Measurements from ENCODE around the gene EHD4.

The EHD4 gene

DNA sequence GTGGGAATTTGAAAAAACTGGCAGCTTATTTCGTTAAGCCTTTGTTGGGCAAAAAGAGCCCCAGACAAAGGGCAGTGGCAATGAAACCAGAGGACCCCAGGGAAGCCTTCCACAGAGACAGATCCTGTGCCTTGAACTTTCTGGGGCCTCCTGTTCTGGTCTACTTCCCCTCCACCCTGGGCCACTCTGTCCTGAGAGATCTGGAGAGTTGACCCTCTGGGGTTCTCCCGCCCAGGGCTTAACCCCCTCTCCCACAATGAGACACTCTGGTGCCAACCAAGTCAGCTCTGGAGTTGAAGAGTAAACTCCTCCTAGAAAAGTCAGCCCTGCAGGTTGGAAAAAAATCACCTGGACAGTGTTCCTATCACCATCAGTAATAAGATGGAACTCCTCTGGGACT is 20.8 kb downstream of the EHD4 start:
- no peak overlapping the region for H3K4me3 Mint-ChIP-seq
- peaks cover 8% of the 10 kb centered on the region for H3K36me3 Mint-ChIP-seq
- H3K4me1 Mint-ChIP-seq = peaks cover 5% of the 10 kb centered on the region
- CTCF ChIA-PET = interaction anchor here (1.7 kb wide), 1 partner anchor 16 kb away, joined by 3 read pairs; no protein-coding TSS in a partner anchor
- H3K9me3 Mint-ChIP-seq = no peaks in the 10 kb centered on the region
- no peak overlapping the region for H3K27ac Mint-ChIP-seq
- H3K27me3 Mint-ChIP-seq = no peaks in the 10 kb centered on the region
- no peak for DNase-seq

DNA sequence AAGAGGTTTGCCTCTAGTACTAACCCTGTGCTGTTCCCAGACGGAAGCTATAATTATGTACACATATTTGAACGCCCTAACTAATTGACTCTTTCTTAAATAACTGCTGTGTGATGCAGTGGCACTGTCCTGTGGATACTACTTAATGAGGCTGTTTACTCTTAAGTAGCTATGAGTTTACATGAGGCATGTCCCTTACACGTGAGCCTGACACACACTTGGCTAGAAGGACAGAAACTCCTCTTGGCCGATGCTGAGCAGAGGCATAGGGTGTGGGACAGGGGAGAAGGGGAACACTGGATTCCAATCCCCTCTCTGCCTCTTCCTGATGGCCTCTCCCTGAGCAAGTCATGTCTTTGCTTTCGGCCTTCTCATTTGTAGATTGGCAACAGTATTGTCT is 21.9 kb downstream of the EHD4 start:
- Mint-ChIP-seq H3K9me3 (no peaks in the 10 kb centered on the region), H3K36me3 (peaks cover 8% of the 10 kb centered on the region), H3K27me3 (no peaks in the 10 kb centered on the region), H3K4me1 (peaks cover 4% of the 10 kb centered on the region), H3K27ac (no peak overlapping the region), H3K4me3 (no peak overlapping the region)
- CTCF ChIA-PET = interaction anchor here (1.1 kb wide), 1 partner anchor 9 kb away, joined by 3 read pairs; no protein-coding TSS in a partner anchor
- DNase-seq = no peak

- Mint-ChIP-seq H3K9me3 (no peaks in the 10 kb centered on the region), H3K27ac (no peak overlapping the region), H3K4me3 (no peak overlapping the region), H3K36me3 (peaks cover 10% of the 10 kb centered on the region), H3K27me3 (no peaks in the 10 kb centered on the region), H3K4me1 (peaks cover 4% of the 10 kb centered on the region)
- CTCF ChIA-PET = interaction anchor here (1.1 kb wide), 1 partner anchor 9 kb away, joined by 3 read pairs; no protein-coding TSS in a partner anchor
- no peak for DNase-seq
These were observed 22.3 kb downstream of the EHD4 start for GRCh38 chr15:41950127-41950483.

- CTCF ChIA-PET = interaction anchor here (1.1 kb wide), 1 partner anchor 8 kb away, joined by 3 read pairs; no protein-coding TSS in a partner anchor
- Mint-ChIP-seq H3K9me3 (no peaks in the 10 kb centered on the region), H3K4me3 (no peak overlapping the region), H3K27me3 (no peaks in the 10 kb centered on the region), H3K36me3 (peaks cover 11% of the 10 kb centered on the region), H3K4me1 (peaks cover 4% of the 10 kb centered on the region), H3K27ac (no peak overlapping the region)
- DNase-seq = no peak
These were observed 22.8 kb downstream of the EHD4 start for GRCh38 chr15:41949401-41950126.

- no peak for DNase-seq
- CTCF ChIA-PET = no interaction called here
- H3K27me3 Mint-ChIP-seq = no peaks in the 10 kb centered on the region
- H3K27ac Mint-ChIP-seq = no peak overlapping the region
- H3K4me3 Mint-ChIP-seq = no peak overlapping the region
- peaks cover 4% of the 10 kb centered on the region for H3K4me1 Mint-ChIP-seq
- peaks cover 11% of the 10 kb centered on the region for H3K36me3 Mint-ChIP-seq
- H3K9me3 Mint-ChIP-seq = no peaks in the 10 kb centered on the region
These were observed 23.9 kb downstream of the EHD4 start for GRCh38 chr15:41948490-41948889.

DNA sequence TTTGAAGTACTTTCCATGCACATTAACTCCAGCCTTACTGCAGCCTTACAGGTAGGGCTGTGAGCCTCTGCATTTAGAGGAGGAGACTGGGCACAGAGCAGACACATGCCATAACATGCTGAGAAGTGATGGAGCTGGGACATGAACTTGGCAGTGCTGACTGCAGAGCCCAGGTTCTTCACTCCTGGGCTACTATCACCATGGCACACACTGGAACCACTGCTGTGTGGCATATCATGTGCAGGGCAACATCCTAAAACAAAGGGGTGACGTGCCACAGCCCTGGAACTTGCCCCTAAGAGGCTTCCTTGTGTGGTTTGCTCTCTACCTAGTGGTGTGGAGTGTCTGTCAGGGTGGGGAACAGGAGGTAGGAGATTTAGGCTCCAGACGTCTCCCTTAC is 25.4 kb downstream of the EHD4 start:
- DNase-seq = no peak
- Mint-ChIP-seq H3K36me3 (peaks cover 10% of the 10 kb centered on the region), H3K4me3 (no peak overlapping the region), H3K9me3 (no peaks in the 10 kb centered on the region), H3K4me1 (peaks cover 7% of the 10 kb centered on the region), H3K27ac (no peak overlapping the region), H3K27me3 (no peaks in the 10 kb centered on the region)
- CTCF ChIA-PET = no interaction called here

DNA sequence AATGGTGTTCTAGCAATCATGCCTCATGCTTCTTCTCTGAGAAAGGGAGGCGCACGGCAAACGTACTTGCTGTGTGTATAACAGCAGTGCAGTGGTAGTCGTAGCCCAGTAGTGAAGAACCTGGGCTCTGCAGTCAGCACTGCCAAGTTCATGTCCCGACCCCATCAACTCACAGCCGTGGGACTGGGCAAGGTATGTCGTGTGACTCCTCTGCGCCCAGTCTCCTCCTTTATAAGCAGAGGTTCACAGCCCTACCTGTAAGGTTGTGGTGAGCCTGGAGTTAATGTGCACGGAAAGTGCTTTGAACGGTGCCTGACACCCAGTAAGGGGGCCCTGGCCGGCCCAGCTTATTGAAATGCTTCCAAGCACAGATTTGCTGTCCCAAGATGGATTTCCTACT is 26.6 kb downstream of the EHD4 start:
- CTCF ChIA-PET = no interaction called here
- H3K9me3 Mint-ChIP-seq = no peaks in the 10 kb centered on the region
- H3K4me1 Mint-ChIP-seq = peaks cover 14% of the 10 kb centered on the region
- no peak overlapping the region for H3K27ac Mint-ChIP-seq
- no peak for DNase-seq
- H3K4me3 Mint-ChIP-seq = no peak overlapping the region
- peaks cover 12% of the 10 kb centered on the region for H3K36me3 Mint-ChIP-seq
- H3K27me3 Mint-ChIP-seq = no peaks in the 10 kb centered on the region

- no peak for DNase-seq
- Mint-ChIP-seq H3K27me3 (no peaks in the 10 kb centered on the region), H3K27ac (no peak overlapping the region), H3K36me3 (peaks cover 17% of the 10 kb centered on the region), H3K4me1 (peaks cover 19% of the 10 kb centered on the region), H3K9me3 (no peaks in the 10 kb centered on the region), H3K4me3 (no peak overlapping the region)
- CTCF ChIA-PET = no interaction called here
These were observed 27.1 kb downstream of the EHD4 start for GRCh38 chr15:41945221-41945620.

DNA sequence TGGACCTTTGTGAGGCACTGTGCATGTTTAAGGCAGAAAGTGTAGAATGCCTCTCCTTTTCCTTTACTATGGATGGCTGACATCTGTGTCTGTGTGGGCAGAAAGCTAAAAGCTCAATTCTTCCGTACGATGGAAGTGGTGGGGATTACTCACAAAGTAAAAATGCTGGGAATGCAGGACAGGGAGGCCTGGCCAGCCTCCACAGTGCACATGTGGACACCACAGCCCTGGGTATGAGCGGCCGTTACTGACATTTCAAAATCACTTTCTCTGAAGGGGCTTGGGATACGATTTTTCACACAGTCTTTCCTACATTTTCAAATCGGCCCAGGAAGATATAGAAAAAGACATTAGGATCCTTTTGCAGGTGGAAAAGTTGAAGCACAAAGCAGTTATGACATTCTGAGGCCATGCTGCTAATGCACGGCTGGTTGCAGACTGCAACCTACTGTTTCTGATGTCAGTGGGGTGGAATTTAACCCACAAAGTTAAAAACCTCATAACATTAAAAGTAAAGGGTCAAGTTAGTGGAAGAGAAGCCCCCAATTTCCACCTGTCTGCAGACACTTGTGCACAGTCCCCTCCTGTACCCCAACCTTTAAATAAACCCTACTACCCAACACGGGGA is 27.9 kb downstream of the EHD4 start:
- Mint-ChIP-seq H3K36me3 (peaks cover 18% of the 10 kb centered on the region), H3K27ac (no peak overlapping the region)
- CTCF ChIA-PET = no interaction called here

GRCh38 chr15:41943543-41944312 is 28.6 kb downstream of the EHD4 start:
- Mint-ChIP-seq H3K9me3 (no peaks in the 10 kb centered on the region), H3K36me3 (peaks cover 18% of the 10 kb centered on the region), H3K4me1 (peaks cover 24% of the 10 kb centered on the region), H3K4me3 (no peak overlapping the region), H3K27ac (no peak overlapping the region), H3K27me3 (no peaks in the 10 kb centered on the region)
- CTCF ChIA-PET = no interaction called here
- no peak for DNase-seq

More for the DNA sequence above, 27.9 kb downstream of the EHD4 start:
- H3K9me3 Mint-ChIP-seq = no peaks in the 10 kb centered on the region
- H3K4me1 Mint-ChIP-seq = peaks cover 22% of the 10 kb centered on the region
- H3K27me3 Mint-ChIP-seq = no peaks in the 10 kb centered on the region
- DNase-seq = no peak
- H3K4me3 Mint-ChIP-seq = no peak overlapping the region

GRCh38 chr15:41942886-41943285 is 29.5 kb downstream of the EHD4 start:
- Mint-ChIP-seq H3K4me3 (no peak overlapping the region), H3K27me3 (no peaks in the 10 kb centered on the region), H3K4me1 (peaks cover 31% of the 10 kb centered on the region), H3K36me3 (peaks cover 18% of the 10 kb centered on the region), H3K27ac (no peak overlapping the region), H3K9me3 (no peaks in the 10 kb centered on the region)
- CTCF ChIA-PET = no interaction called here
- no peak for DNase-seq

GRCh38 chr15:41941644-41942415 is 30.5 kb downstream of the EHD4 start:
- DNase-seq = no peak
- H3K36me3 Mint-ChIP-seq = peaks cover 18% of the 10 kb centered on the region
- no peaks in the 10 kb centered on the region for H3K27me3 Mint-ChIP-seq
- CTCF ChIA-PET = interaction anchor here (1.1 kb wide), 1 partner anchor 9 kb away, joined by 3 read pairs; no protein-coding TSS in a partner anchor
- no peak overlapping the region for H3K27ac Mint-ChIP-seq
- no peaks in the 10 kb centered on the region for H3K9me3 Mint-ChIP-seq
- peaks cover 38% of the 10 kb centered on the region for H3K4me1 Mint-ChIP-seq
- H3K4me3 Mint-ChIP-seq = no peak overlapping the region

- CTCF ChIA-PET = interaction anchor here (2.2 to 6.5 kb wide), 3 partner anchors 26 to 37 kb away, joined by 6 to 39 read pairs (median 36); partner anchors contain the start of gene EHD4
- H3K4me3 Mint-ChIP-seq = no peak overlapping the region
- H3K27ac Mint-ChIP-seq = peak overlapping the region; percentile 83
- no peaks in the 10 kb centered on the region for H3K27me3 Mint-ChIP-seq
- peaks cover 52% of the 10 kb centered on the region for H3K4me1 Mint-ChIP-seq
- DNase-seq = peak; percentile 43
- peaks cover 25% of the 10 kb centered on the region for H3K36me3 Mint-ChIP-seq
- no peaks in the 10 kb centered on the region for H3K9me3 Mint-ChIP-seq
These were observed 31.9 kb downstream of the EHD4 start for GRCh38 chr15:41940441-41940857.

GRCh38 chr15:41939986-41940385 is 32.4 kb downstream of the EHD4 start:
- H3K9me3 Mint-ChIP-seq = no peaks in the 10 kb centered on the region
- DNase-seq = no peak
- peaks cover 22% of the 10 kb centered on the region for H3K36me3 Mint-ChIP-seq
- H3K4me1 Mint-ChIP-seq = peaks cover 57% of the 10 kb centered on the region
- H3K4me3 Mint-ChIP-seq = no peak overlapping the region
- no peaks in the 10 kb centered on the region for H3K27me3 Mint-ChIP-seq
- peak overlapping the region; percentile 83 for H3K27ac Mint-ChIP-seq
- CTCF ChIA-PET = interaction anchor here (2.2 to 6.5 kb wide), 3 partner anchors 26 to 37 kb away, joined by 6 to 39 read pairs (median 36); partner anchors contain the start of gene EHD4
